Mesothelial cell of epicardium (in vitro differentiated cells): Measurements from ENCODE around the gene ACOT7. TPM values are rescaled to one million over a fixed set of nuclear protein-coding genes. Genes with fewer than 3 reads are reported as not detected.

Experiments
- DNase-seq, 2 experiments: peaks; one replicate each; pipeline ENCODE4 v3.0.0; 2021; ENCODE audit warnings: low spot score in 2 of 2; ENCODE audit not compliant: unreplicated experiment in 2 of 2
- H3K27ac Mint-ChIP-seq: 2 replicates; pipeline ENCODE4 v1.8.0; 2021; ENCODE audit warnings: mixed read lengths
- H3K27me3 Mint-ChIP-seq: 2 replicates; pipeline ENCODE4 v1.8.0; 2021; ENCODE audit warnings: low read depth, mixed read lengths
- H3K36me3 Mint-ChIP-seq: 2 replicates; pipeline ENCODE4 v1.8.0; 2021; ENCODE audit warnings: mixed read lengths
- H3K4me1 Mint-ChIP-seq: 2 replicates; pipeline ENCODE4 v1.8.0; 2021; ENCODE audit warnings: mixed read lengths
- H3K4me3 Mint-ChIP-seq: 2 replicates; pipeline ENCODE4 v1.8.0; 2021; ENCODE audit warnings: mild to moderate bottlenecking, moderate library complexity, mixed read lengths
- H3K9me3 Mint-ChIP-seq: 2 replicates; pipeline ENCODE4 v1.8.0; 2021; ENCODE audit warnings: mixed read lengths
- CTCF ChIP-seq: fragments of 200-600 bp; sonication (generic); IDR thresholded peaks from one replicate; pipeline ENCODE4 v1.5.0; 2021; ENCODE audit warnings: antibody characterized with exemption; ENCODE audit not compliant: unreplicated experiment
- total RNA-seq: library from RNA; stranded (reverse); gene quantifications from 3 replicates; pipeline ENCODE4 v1.2.1, GENCODE V29; 2021

The ACOT7 gene
- total RNA-seq, 1 donor from 2014 or later, result 20.3 TPM

GRCh38 chr1:6357243-6357936 is 36.2 kb downstream of the ACOT7 start:
- TF ChIP-seq CTCF, result no peak
- no peak overlapping the region for H3K4me3 Mint-ChIP-seq
- peaks cover 22% of the 10 kb centered on the region for H3K4me1 Mint-ChIP-seq
- no peaks in the 10 kb centered on the region for H3K9me3 Mint-ChIP-seq
- no peak overlapping the region for H3K27ac Mint-ChIP-seq
- no peaks in the 10 kb centered on the region for H3K27me3 Mint-ChIP-seq
- no peak for DNase-seq
- H3K36me3 Mint-ChIP-seq, result no peaks in the 10 kb centered on the region

- TF ChIP-seq CTCF, result no peak
- Mint-ChIP-seq H3K36me3 (no peaks in the 10 kb centered on the region), H3K4me1 (peaks cover 24% of the 10 kb centered on the region), H3K27ac (no peak overlapping the region), H3K27me3 (no peaks in the 10 kb centered on the region), H3K4me3 (no peak overlapping the region), H3K9me3 (no peaks in the 10 kb centered on the region)
- no peak for DNase-seq
These were observed 37.9 kb downstream of the ACOT7 start for GRCh38 chr1:6355621-6356020.

GRCh38 chr1:6354659-6355317 is 38.8 kb downstream of the ACOT7 start:
- no peak overlapping the region for H3K27ac Mint-ChIP-seq
- no peak for TF ChIP-seq CTCF

GRCh38 chr1:6353955-6354658 is 39.5 kb downstream of the ACOT7 start:
- Mint-ChIP-seq H3K9me3 (no peaks in the 10 kb centered on the region), H3K4me1 (peaks cover 10% of the 10 kb centered on the region), H3K4me3 (no peak overlapping the region), H3K36me3 (no peaks in the 10 kb centered on the region), H3K27me3 (no peaks in the 10 kb centered on the region), H3K27ac (no peak overlapping the region)
- DNase-seq, result no peak
- no peak for TF ChIP-seq CTCF

More at GRCh38 chr1:6354659-6355317, 38.8 kb downstream of the ACOT7 start:
- H3K4me1 Mint-ChIP-seq, result peaks cover 17% of the 10 kb centered on the region
- H3K36me3 Mint-ChIP-seq, result no peaks in the 10 kb centered on the region
- H3K4me3 Mint-ChIP-seq, result no peak overlapping the region
- no peaks in the 10 kb centered on the region for H3K9me3 Mint-ChIP-seq
- DNase-seq, result no peak
- no peaks in the 10 kb centered on the region for H3K27me3 Mint-ChIP-seq

- Mint-ChIP-seq H3K4me1 (peaks cover 5% of the 10 kb centered on the region), H3K9me3 (no peaks in the 10 kb centered on the region), H3K27ac (no peak overlapping the region), H3K27me3 (no peaks in the 10 kb centered on the region), H3K36me3 (no peaks in the 10 kb centered on the region), H3K4me3 (no peak overlapping the region)
- no peak for TF ChIP-seq CTCF
- no peak for DNase-seq
These were observed 40.0 kb downstream of the ACOT7 start for GRCh38 chr1:6353619-6353954.
